Esophagus squamous epithelium (tissue), 5 donors: Measurements from ENCODE around the gene CLCN2. TPM values are rescaled to one million over a fixed set of nuclear protein-coding genes. Genes with fewer than 3 reads are reported as not detected.

Source experiments
- DNase-seq: peaks from one replicate; lab custom pipeline; 2025; lab: John Stamatoyannopoulos, UW
- H3K27ac ChIP-seq, 4 donors: fragments of 200-600 bp; sonication (generic); one replicate each; pipeline ENCODE4 v1.5.1; 2016 to 2019; ENCODE audit warnings: mild to moderate bottlenecking in 1 of 4
- H3K27me3 ChIP-seq, 4 donors: fragments of 200-600 bp; sonication (generic); 1 replicate in 3 of 4; 2 replicates in 1 of 4; pipeline versions ENCODE4 v1.5.1 to v1.6.0; 2017 to 2021; ENCODE audit warnings: antibody characterized with exemption in 1 of 4
- H3K36me3 ChIP-seq, 3 donors: fragments of 200-600 bp; sonication (generic); one replicate each; pipeline ENCODE4 v1.5.1; 2016 to 2019
- H3K4me1 ChIP-seq, 3 donors: fragments of 200-600 bp; sonication (generic); one replicate each; pipeline ENCODE4 v1.5.1; 2017 to 2019
- H3K4me3 ChIP-seq, 4 donors: fragments of 200-600 bp; sonication (generic); 1 replicate in 3 of 4; 2 replicates in 1 of 4; pipeline ENCODE4 v1.5.1; 2016 to 2019; ENCODE audit warnings: mild to moderate bottlenecking in 2 of 4, moderate library complexity in 1 of 4
- H3K9me3 ChIP-seq, 3 donors: fragments of 200-600 bp; sonication (generic); one replicate each; pipeline ENCODE4 v1.5.1; 2016 to 2019
- CTCF ChIP-seq, 6 experiments: fragments of 450-650 bp in 4 of 6; fragments of 200-600 bp in 2 of 6; sonication (generic) in 2 of 6; IDR thresholded peaks; one replicate each; pipeline ENCODE4 v1.5.1; 2016 to 2019; ENCODE audit warnings: antibody characterized with exemption in 6 of 6, mild to moderate bottlenecking in 4 of 6, moderate library complexity in 4 of 6
- POLR2A ChIP-seq, 4 donors: fragments of 450-650 bp; IDR thresholded peaks; one replicate each; pipeline ENCODE4 v1.6.1; 2017; ENCODE audit warnings: antibody characterized with exemption in 4 of 4, mild to moderate bottlenecking in 4 of 4, moderate library complexity in 3 of 4
- WGBS, 2 donors: methylation state at CpG; one replicate each; pipeline ENCODE4 v1.1.5; 2018; 5-methylcytosine and 5-hydroxymethylcytosine counted together
- intact Hi-C: fragments of 100-400 bp; cut with DNase I; formaldehyde crosslinking; loops from one replicate; pipeline ENCODE4 v1.15.0; 2022
- total RNA-seq, 4 donors: library from RNA; depleted of rRNA; stranded (reverse); fragments of >200 nt; gene quantifications; one replicate each; pipeline ENCODE4 v1.1.0, GENCODE V29; 2016
- donor health status: DM: yes; HTN: yes; CAD: no.

Gene CLCN2
- total RNA-seq, 4 donors from 2014 or later: 2.1 to 4.2 (median 3.0) TPM

- Histone ChIP-seq H3K27me3 (no peaks in the 10 kb centered on the region), H3K4me3 (no peak overlapping the region), H3K4me1 (peaks cover 0 to 38% (median 7%) of the 10 kb centered on the region in 3 donors), H3K36me3 (peaks cover 0 to 20% (median 0%) of the 10 kb centered on the region in 3 donors), H3K9me3 (no peaks in the 10 kb centered on the region), H3K27ac (no peak overlapping the region)
- intact Hi-C loops: loop anchor here (10.0 kb wide), 1 partner anchor 46 kb away; no protein-coding TSS in a partner anchor
- no peak for DNase-seq
- WGBS, 2 donors: 91 to 96% methylated on average over 6 of the region's 6 CpGs
- no peak for TF ChIP-seq CTCF (IDR thresholded peaks at IDR 0.05)
- TF ChIP-seq POLR2A (IDR thresholded peaks at IDR 0.05): no peak
Measured at GRCh38 chr3:184350618-184351017, 10.8 kb downstream of the CLCN2 start.

- Histone ChIP-seq H3K9me3 (no peaks in the 10 kb centered on the region), H3K27me3 (no peaks in the 10 kb centered on the region), H3K4me3 (no peak overlapping the region), H3K36me3 (peaks cover 0 to 18% (median 0%) of the 10 kb centered on the region in 3 donors), H3K4me1 (peaks cover 0 to 45% (median 12%) of the 10 kb centered on the region in 3 donors), H3K27ac (no peak overlapping the region)
- intact Hi-C loops: loop anchor here (10.0 kb wide), 1 partner anchor 45 kb away; no protein-coding TSS in a partner anchor
- TF ChIP-seq POLR2A (IDR thresholded peaks at IDR 0.05) (no peak), CTCF (IDR thresholded peaks at IDR 0.05) (no peak)
- 91 to 93% methylated on average over 10 of the region's 10 CpGs for WGBS, 2 donors
- no peak for DNase-seq
Measured at GRCh38 chr3:184349563-184350470, 11.6 kb downstream of the CLCN2 start.

- WGBS, 2 donors: 60 to 87% methylated on average over 1 to 4 of the region's 4 CpGs
Measured at GRCh38 chr3:184348057-184348382, 13.4 kb downstream of the CLCN2 start.

GRCh38 chr3:184347321-184348056 lies 13.9 kb downstream of the CLCN2 start:
- WGBS, 2 donors: 74 to 77% methylated on average over 12 of the region's 12 CpGs
- Histone ChIP-seq H3K27ac (no peak overlapping the region), H3K4me1 (peaks cover 5 to 58% (median 17%) of the 10 kb centered on the region in 3 donors), H3K4me3 (no peak overlapping the region), H3K36me3 (peaks cover 4 to 40% (median 5%) of the 10 kb centered on the region in 3 donors), H3K9me3 (no peaks in the 10 kb centered on the region), H3K27me3 (no peaks in the 10 kb centered on the region)
- TF ChIP-seq CTCF (IDR thresholded peaks at IDR 0.05) (no peak), POLR2A (IDR thresholded peaks at IDR 0.05) (no peak)
- intact Hi-C loops: no loop called here
- no peak for DNase-seq

More at GRCh38 chr3:184348057-184348382, 13.4 kb downstream of the CLCN2 start:
- no peaks in the 10 kb centered on the region for H3K27me3 ChIP-seq
- H3K36me3 ChIP-seq: peaks cover 3 to 34% (median 4%) of the 10 kb centered on the region in 3 donors
- H3K4me1 ChIP-seq: peaks cover 3 to 55% (median 14%) of the 10 kb centered on the region in 3 donors
- no peak for DNase-seq
- TF ChIP-seq CTCF (IDR thresholded peaks at IDR 0.05) (no peak), POLR2A (IDR thresholded peaks at IDR 0.05) (no peak)
- intact Hi-C loops: no loop called here
- H3K9me3 ChIP-seq: no peaks in the 10 kb centered on the region
- no peak overlapping the region for H3K4me3 ChIP-seq
- H3K27ac ChIP-seq: no peak overlapping the region
